GM18867 (cell line): Measurements from ENCODE around the gene RIC3.

Experiments
- ATAC-seq: cut with Tn5 transposase; IDR thresholded peaks from one replicate; pipeline ENCODE4 v1.9.1; 2021; ENCODE audit warnings: mild to moderate bottlenecking, moderate library complexity; ENCODE audit not compliant: unreplicated experiment

The RIC3 gene

GRCh38 chr11:8106679-8107078, 62.1 kb downstream of the RIC3 start:
- no peak for ATAC-seq

GRCh38 chr11:8105666-8106065, 63.2 kb downstream of the RIC3 start:
- no peak for ATAC-seq

GRCh38 chr11:8105133-8105532, 63.7 kb downstream of the RIC3 start:
- no peak for ATAC-seq

GRCh38 chr11:8103909-8104308, 64.9 kb downstream of the RIC3 start:
- ATAC-seq = no peak

- no peak for ATAC-seq
Measured at GRCh38 chr11:8102965-8103364, 65.9 kb downstream of the RIC3 start.

- no peak for ATAC-seq
Measured at GRCh38 chr11:8102296-8102915, 66.4 kb downstream of the RIC3 start.

GRCh38 chr11:8101421-8101820, 67.4 kb downstream of the RIC3 start:
- no peak for ATAC-seq

GRCh38 chr11:8100605-8101004, 68.2 kb downstream of the RIC3 start:
- ATAC-seq = no peak

- no peak for ATAC-seq
Measured at GRCh38 chr11:8100158-8100557, 68.7 kb downstream of the RIC3 start.

- ATAC-seq = peak; percentile 78
Measured at GRCh38 chr11:8099291-8099899, 69.4 kb downstream of the RIC3 start.

GRCh38 chr11:8098879-8099278, 69.9 kb downstream of the RIC3 start:
- ATAC-seq = no peak

- no peak for ATAC-seq
Measured at GRCh38 chr11:8098361-8098760, 70.5 kb downstream of the RIC3 start.

GRCh38 chr11:8097926-8098325, 70.9 kb downstream of the RIC3 start:
- no peak for ATAC-seq

GRCh38 chr11:8097468-8097867, 71.4 kb downstream of the RIC3 start:
- ATAC-seq = no peak

GRCh38 chr11:8097062-8097461, 71.8 kb downstream of the RIC3 start:
- ATAC-seq = no peak

GRCh38 chr11:8096575-8096974, 72.2 kb downstream of the RIC3 start:
- ATAC-seq = no peak

- no peak for ATAC-seq
Measured at GRCh38 chr11:8095806-8096522, 72.9 kb downstream of the RIC3 start.

- no peak for ATAC-seq
Measured at GRCh38 chr11:8095371-8095770, 73.5 kb downstream of the RIC3 start.

- ATAC-seq = no peak
Measured at GRCh38 chr11:8094656-8095055, 74.2 kb downstream of the RIC3 start.

GRCh38 chr11:8093931-8094575, 74.8 kb downstream of the RIC3 start:
- ATAC-seq = no peak

- peak; percentile 88 for ATAC-seq
Measured at GRCh38 chr11:8092587-8093424, 76.0 kb downstream of the RIC3 start.
